AG04450 (cell line): ENCODE data around the gene YAP1. TPM values are rescaled to one million over a fixed set of nuclear protein-coding genes. Genes with fewer than 3 reads are reported as not detected.

ENCODE experiments used
- CTCF ChIA-PET: fragments of 300-600, 350-600 bp; formaldehyde crosslinking; extraction: SDS; loops from one replicate; lab custom pipeline; 2022; ENCODE audit warnings: antibody characterized with exemption, inconsistent platforms; lab: Charles Lee
- POLR2A ChIA-PET: fragments of 350-600 bp; formaldehyde crosslinking; extraction: SDS; loops from one replicate; lab custom pipeline; 2021; ENCODE audit warnings: antibody characterized with exemption, inconsistent platforms; lab: Yijun Ruan, JAX
- DNase-seq: peaks from one replicate; pipeline ENCODE4 v3.0.0-alpha.2; 2011; ENCODE audit warnings: low read depth, low spot score
- H3K27ac ChIP-seq: one replicate; pipeline ENCODE4 v1.5.1; 2012; ENCODE audit warnings: low read depth, low read length, control low read depth
- H3K27me3 ChIP-seq: one replicate; pipeline ENCODE4 v1.6.0; 2012; ENCODE audit warnings: low read length; ENCODE audit not compliant: control insufficient read depth, insufficient read depth
- H3K4me3 ChIP-seq: 2 replicates; pipeline ENCODE4 v1.5.1; 2011; ENCODE audit warnings: mild to moderate bottlenecking, low read depth, low read length, control low read depth
- H3K9me3 ChIP-seq: 2 replicates; pipeline ENCODE4 v1.5.1; 2012; ENCODE audit warnings: low read length; ENCODE audit not compliant: control insufficient read depth, insufficient read depth
- polyA plus RNA-seq: library from polyadenylated mRNA; depleted of rRNA; stranded (reverse); fragments of >200 nt; gene quantifications from 2 replicates; pipeline ENCODE4 v1.2.3, GENCODE V29; 2011
- TF ChIP-seq, protein P1 (sequence below): IDR thresholded peaks from 2 replicates; pipeline ENCODE4 v1.5.1; 2011; ENCODE audit warnings: low read depth, low read length, control low read depth, inconsistent platforms

Gene YAP1
- polyA plus RNA-seq, 1 experiment, result 117 TPM

DNA sequence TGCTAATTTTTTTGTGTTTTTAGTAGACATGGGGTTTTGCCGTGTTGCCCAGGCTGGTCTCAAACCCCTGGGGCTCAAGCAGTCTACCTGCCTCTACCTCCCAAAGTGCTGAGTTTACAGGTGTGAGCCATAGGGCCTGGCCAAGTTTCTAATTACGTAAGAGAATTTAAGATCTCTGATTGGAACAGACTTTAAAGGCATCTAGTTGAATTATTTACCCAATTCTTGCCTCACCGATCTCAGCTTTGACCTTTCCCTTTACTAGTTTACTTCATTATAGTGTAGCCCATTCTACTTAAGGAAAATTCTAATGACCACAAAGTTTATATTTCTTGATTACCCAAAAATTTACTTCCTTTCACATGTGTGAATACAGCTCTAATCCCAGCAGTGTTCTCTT is 81.6 kb downstream of the YAP1 start:
- H3K27ac ChIP-seq, result no peak overlapping the region
- CTCF ChIA-PET, result no interaction called here
- TF ChIP-seq, protein P1, sequence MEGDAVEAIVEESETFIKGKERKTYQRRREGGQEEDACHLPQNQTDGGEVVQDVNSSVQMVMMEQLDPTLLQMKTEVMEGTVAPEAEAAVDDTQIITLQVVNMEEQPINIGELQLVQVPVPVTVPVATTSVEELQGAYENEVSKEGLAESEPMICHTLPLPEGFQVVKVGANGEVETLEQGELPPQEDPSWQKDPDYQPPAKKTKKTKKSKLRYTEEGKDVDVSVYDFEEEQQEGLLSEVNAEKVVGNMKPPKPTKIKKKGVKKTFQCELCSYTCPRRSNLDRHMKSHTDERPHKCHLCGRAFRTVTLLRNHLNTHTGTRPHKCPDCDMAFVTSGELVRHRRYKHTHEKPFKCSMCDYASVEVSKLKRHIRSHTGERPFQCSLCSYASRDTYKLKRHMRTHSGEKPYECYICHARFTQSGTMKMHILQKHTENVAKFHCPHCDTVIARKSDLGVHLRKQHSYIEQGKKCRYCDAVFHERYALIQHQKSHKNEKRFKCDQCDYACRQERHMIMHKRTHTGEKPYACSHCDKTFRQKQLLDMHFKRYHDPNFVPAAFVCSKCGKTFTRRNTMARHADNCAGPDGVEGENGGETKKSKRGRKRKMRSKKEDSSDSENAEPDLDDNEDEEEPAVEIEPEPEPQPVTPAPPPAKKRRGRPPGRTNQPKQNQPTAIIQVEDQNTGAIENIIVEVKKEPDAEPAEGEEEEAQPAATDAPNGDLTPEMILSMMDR, result no peak
- H3K9me3 ChIP-seq, result no peaks in the 10 kb centered on the region; the same call in 1 of the 2 replicates
- no peak for DNase-seq
- no peaks in the 10 kb centered on the region for H3K27me3 ChIP-seq
- no peak overlapping the region for H3K4me3 ChIP-seq
- POLR2A ChIA-PET, result no interaction called here

DNA sequence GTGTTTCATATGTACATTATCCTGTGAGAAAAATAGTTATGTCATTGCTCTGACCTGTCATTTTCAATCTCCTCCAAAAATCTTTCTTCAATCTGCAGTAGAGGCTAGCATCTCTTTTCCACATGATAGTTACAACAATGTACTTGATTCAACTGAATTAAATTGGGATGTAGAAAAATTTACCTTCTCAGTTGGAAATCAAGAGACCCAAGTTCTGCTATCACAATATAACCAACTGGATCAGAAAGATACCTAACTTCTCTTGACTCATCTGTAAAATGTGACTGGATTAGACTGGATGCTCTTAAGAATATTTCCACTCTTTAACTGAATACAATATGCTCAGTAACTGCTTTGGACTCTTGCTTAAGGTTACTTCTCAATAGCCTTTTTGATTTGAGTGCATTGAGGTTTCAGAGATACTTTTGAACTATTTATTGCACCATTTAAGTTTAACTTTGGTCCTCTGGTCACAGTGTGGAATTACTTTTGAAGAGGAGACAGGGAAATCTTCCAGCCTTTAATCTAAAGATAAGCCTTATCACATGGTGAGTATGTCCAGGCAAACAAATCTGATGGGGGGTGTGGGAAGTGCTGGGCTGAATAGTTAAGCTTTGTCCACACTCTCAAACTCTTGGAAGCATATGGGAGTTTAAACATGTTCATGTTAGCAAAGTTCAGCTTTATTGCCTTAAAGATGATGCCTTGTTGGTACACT is 82.3 kb downstream of the YAP1 start:
- no peak overlapping the region for H3K27ac ChIP-seq
- no peak for DNase-seq
- ChIA-PET POLR2A (no interaction called here), CTCF (interaction anchor here (0.6 kb wide), 1 partner anchor 111 kb away, joined by 3 read pairs; no protein-coding TSS in a partner anchor)
- no peak overlapping the region for H3K4me3 ChIP-seq
- no peaks in the 10 kb centered on the region; the same call in 1 of the 2 replicates for H3K9me3 ChIP-seq
- H3K27me3 ChIP-seq, result no peaks in the 10 kb centered on the region
- TF ChIP-seq, protein P1, result no peak

DNA sequence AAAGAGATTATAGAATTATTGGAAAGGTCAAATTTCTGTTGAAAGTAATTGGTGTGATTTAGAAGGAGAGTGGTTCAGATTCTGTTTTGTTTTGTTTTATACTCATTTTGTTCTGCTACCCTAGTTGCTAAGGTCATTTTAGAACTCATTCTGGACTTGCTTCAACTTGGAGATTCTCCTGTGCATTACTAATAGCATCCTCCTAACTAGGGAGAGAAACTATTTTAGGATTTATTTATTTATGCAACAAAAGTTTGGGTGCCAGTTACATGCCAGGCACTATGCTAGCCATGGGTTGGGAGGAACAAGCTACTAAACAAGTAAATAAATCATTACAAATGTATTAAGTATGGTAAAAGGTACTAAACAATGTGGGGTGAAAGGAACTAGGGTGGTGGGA is 84.0 kb downstream of the YAP1 start:
- H3K27me3 ChIP-seq, result no peaks in the 10 kb centered on the region
- no peak overlapping the region for H3K27ac ChIP-seq
- no peak for DNase-seq
- TF ChIP-seq, protein P1, result no peak
- no peak overlapping the region for H3K4me3 ChIP-seq
- CTCF ChIA-PET, result no interaction called here
- no peaks in the 10 kb centered on the region; the same call in 1 of the 2 replicates for H3K9me3 ChIP-seq
- POLR2A ChIA-PET, result no interaction called here

DNA sequence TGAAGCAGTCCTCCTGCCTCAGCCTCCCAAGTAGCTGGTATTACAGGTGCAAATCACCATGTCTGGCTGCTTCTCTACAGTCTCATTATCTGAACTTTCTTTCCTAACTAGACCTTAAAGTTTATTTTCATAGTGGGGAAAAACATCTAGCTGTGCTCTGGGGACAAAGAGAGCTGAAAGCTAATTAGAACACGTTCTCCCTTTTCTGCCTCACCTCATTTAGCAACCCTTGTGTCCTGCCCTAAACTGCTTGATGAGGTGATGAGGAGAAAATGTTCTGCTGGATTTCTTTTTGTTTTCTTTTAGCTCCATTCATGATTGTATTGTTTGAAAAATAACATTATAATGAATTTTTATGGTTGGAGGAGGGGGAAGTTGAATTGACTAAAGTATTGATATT is 84.7 kb downstream of the YAP1 start:
- no peak for DNase-seq
- ChIA-PET POLR2A (interaction anchor here (0.6 kb wide), 1 partner anchor 56 kb away, joined by 4 read pairs; no protein-coding TSS in a partner anchor), CTCF (no interaction called here)
- H3K27ac ChIP-seq, result no peak overlapping the region
- TF ChIP-seq, protein P1, result no peak
- H3K27me3 ChIP-seq, result no peaks in the 10 kb centered on the region
- no peaks in the 10 kb centered on the region; the same call in 1 of the 2 replicates for H3K9me3 ChIP-seq
- no peak overlapping the region for H3K4me3 ChIP-seq

DNA sequence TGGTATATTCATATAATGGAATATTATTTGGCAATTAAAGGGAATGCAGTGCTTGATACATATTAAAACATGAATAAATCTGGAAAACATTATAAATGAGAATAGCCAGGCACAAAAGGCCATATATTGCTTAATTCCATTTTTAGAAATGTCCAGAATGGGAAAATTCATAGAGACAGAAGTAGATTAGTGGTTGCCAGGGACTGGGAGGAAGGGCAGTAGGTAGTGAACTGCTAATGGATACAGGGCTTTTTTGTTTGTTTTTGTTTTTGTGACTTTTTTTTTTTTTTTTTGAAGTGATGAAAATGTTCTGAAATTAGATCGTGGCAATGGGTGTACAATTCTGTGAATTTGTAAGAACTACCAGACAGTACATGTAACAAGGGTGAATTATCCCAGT is 86.1 kb downstream of the YAP1 start:
- DNase-seq, result no peak
- H3K27me3 ChIP-seq, result no peaks in the 10 kb centered on the region
- TF ChIP-seq, protein P1, result no peak
- ChIA-PET CTCF (no interaction called here), POLR2A (no interaction called here)
- no peak overlapping the region for H3K27ac ChIP-seq
- H3K9me3 ChIP-seq, result no peaks in the 10 kb centered on the region; the same call in 1 of the 2 replicates
- no peak overlapping the region for H3K4me3 ChIP-seq
